Bronchial smooth muscle cell (primary cell): Measurements from ENCODE around the gene GRIN1. TPM values are rescaled to one million over a fixed set of nuclear protein-coding genes. Genes with fewer than 3 reads are reported as not detected.

Source experiments
- total RNA-seq: library from RNA; depleted of rRNA; stranded (reverse); fragments of >200 nt; gene quantifications from 2 replicates; pipeline ENCODE4 v1.2.1, GENCODE V29; 2014

GRIN1 gene
- total RNA-seq = under 0.01 TPM in 1 of 2 replicates, not detected in the other

GRCh38 chr9:137138722-137139467 is at the start of gene GRIN1:
GRIN1 (plus strand) TSS chr9:137139154; CDS start chr9:137139487, 333 bp downstream.

GRCh38 chr9:137114613-137115393 is 24.2 kb upstream of the GRIN1 start, which contains the start of gene DPP7:
DPP7 (minus strand) TSS chr9:137114733; CDS start chr9:137114713, 20 bp downstream.

GRCh38 chr9:137169896-137170358 is 31.0 kb downstream of the GRIN1 start, which contains the start of gene LRRC26:
LRRC26 (minus strand) TSS chr9:137170051; CDS start chr9:137169943, 108 bp downstream.

GRCh38 chr9:137188490-137189296 is 49.7 kb downstream of the GRIN1 start, which contains the start of the genes ANAPC2 and SSNA1:
ANAPC2 (minus strand) TSS chr9:137188560; CDS start chr9:137188532, 28 bp downstream.
SSNA1 (plus strand) TSS chr9:137188676; CDS start chr9:137188727, 51 bp downstream.

GRCh38 chr9:137200311-137201204 is 61.6 kb downstream of the GRIN1 start, which contains the start of gene TPRN:
TPRN (minus strand) TSS chr9:137200741; CDS start chr9:137200711, 30 bp downstream.

GRCh38 chr9:137205126-137206069 is 66.4 kb downstream of the GRIN1 start, which contains the start of the genes NDOR1 and TMEM203:
NDOR1 (plus strand) TSS chr9:137205700; CDS start chr9:137205778, 78 bp downstream.
TMEM203 (minus strand) TSS chr9:137205648; CDS start chr9:137205414, 234 bp downstream.

Other genes with a start within 250 kb of the GRIN1 start
- 107 and 184 TPM in 2 replicates for gene FBXW5, start 194.4 kb upstream of the GRIN1 start, total RNA-seq
- gene C8G, start 193.9 kb upstream of the GRIN1 start, total RNA-seq = 0.32 and 0.69 TPM in 2 replicates
- not detected in 2 replicates for gene LCN12, start 186.9 kb upstream of the GRIN1 start, total RNA-seq
- gene PTGDS, start 161.7 kb upstream of the GRIN1 start, total RNA-seq = 0.79 and 6.0 TPM in 2 replicates
- 0.16 and 0.34 TPM in 2 replicates for gene LCNL1, start 156.2 kb upstream of the GRIN1 start, total RNA-seq
- 5.8 and 8.5 TPM in 2 replicates for gene PAXX, start 146.7 kb upstream of the GRIN1 start, total RNA-seq
- gene CLIC3, start 142.6 kb upstream of the GRIN1 start, total RNA-seq = 6.8 and 8.2 TPM in 2 replicates
- gene ABCA2, start 110.9 kb upstream of the GRIN1 start, total RNA-seq = 14.2 and 23.9 TPM in 2 replicates
- not detected in 2 replicates for gene FUT7, start 107.1 kb upstream of the GRIN1 start, total RNA-seq
- 11.5 and 13.1 TPM in 2 replicates for gene NPDC1, start 93.0 kb upstream of the GRIN1 start, total RNA-seq
- gene ENTPD2, start 85.1 kb upstream of the GRIN1 start, total RNA-seq = under 0.01 TPM in 1 of 2 replicates, not detected in the other
- 0.26 and 0.47 TPM in 2 replicates for gene SAPCD2, start 68.6 kb upstream of the GRIN1 start, total RNA-seq
- 16.2 and 18.1 TPM in 2 replicates for gene UAP1L1, start 61.6 kb upstream of the GRIN1 start, total RNA-seq
- gene MAN1B1, start 52.2 kb upstream of the GRIN1 start, total RNA-seq = 73.7 and 76.9 TPM in 2 replicates
- gene DPP7, start 24.4 kb upstream of the GRIN1 start, total RNA-seq = 67.8 and 115 TPM in 2 replicates
- gene LRRC26, start 30.9 kb downstream of the GRIN1 start, total RNA-seq = not detected in 2 replicates
- not detected in 2 replicates for gene TMEM210, start 32.9 kb downstream of the GRIN1 start, total RNA-seq
- 27.1 and 29.3 TPM in 2 replicates for gene ANAPC2, start 49.4 kb downstream of the GRIN1 start, total RNA-seq
- gene SSNA1, start 49.5 kb downstream of the GRIN1 start, total RNA-seq = 58.4 and 64.2 TPM in 2 replicates
- 3.9 and 5.4 TPM in 2 replicates for gene TPRN, start 61.6 kb downstream of the GRIN1 start, total RNA-seq
- gene TMEM203, start 66.5 kb downstream of the GRIN1 start, total RNA-seq = 26.8 and 30.9 TPM in 2 replicates
- gene NDOR1, start 66.5 kb downstream of the GRIN1 start, total RNA-seq = 2.2 and 2.3 TPM in 2 replicates
- 0.09 and 0.16 TPM in 2 replicates for gene RNF208, start 83.1 kb downstream of the GRIN1 start, total RNA-seq
- gene CYSRT1, start 86.0 kb downstream of the GRIN1 start, total RNA-seq = 0.17 and 0.63 TPM in 2 replicates
- 0.09 TPM in 1 of 2 replicates, not detected in the other for gene RNF224, start 88.3 kb downstream of the GRIN1 start, total RNA-seq
- gene SLC34A3, start 91.7 kb downstream of the GRIN1 start, total RNA-seq = not detected in 2 replicates
- 84.7 and 125 TPM in 2 replicates for gene TUBB4B, start 102.1 kb downstream of the GRIN1 start, total RNA-seq
- gene STPG3, start 112.1 kb downstream of the GRIN1 start, total RNA-seq = 0.16 TPM in 1 of 2 replicates, not detected in the other
- gene NELFB, start 116.2 kb downstream of the GRIN1 start, total RNA-seq = 39.2 and 49.2 TPM in 2 replicates
- 5.8 and 11.5 TPM in 2 replicates for gene TOR4A, start 138.6 kb downstream of the GRIN1 start, total RNA-seq
- gene NRARP, start 163.1 kb downstream of the GRIN1 start, total RNA-seq = 0.09 and 0.16 TPM in 2 replicates